A549 (cell line): Measurements from ENCODE around the gene GABBR2. TPM values are rescaled to one million over a fixed set of nuclear protein-coding genes. Genes with fewer than 3 reads are reported as not detected.

Experiments
- ATAC-seq, 2 experiments: fragments of 200-7000 bp in 1 of 2; fragments of >200 bp in 1 of 2; cut with Nextera tagmentation in 1 of 2; cut with Tn5 transposase in 1 of 2; 3 replicates each; pipeline versions ENCODE4 v1.8.0 to v1.9.1; 2018 to 2020; ENCODE audit warnings: mild to moderate bottlenecking in 1 of 2, moderate library complexity in 1 of 2
- CTCF ChIA-PET: fragments of 300-600 bp; sonication (Branson Sonifier 250); formaldehyde crosslinking; extraction: SDS; loops from one replicate; lab custom pipeline; 2021; ENCODE audit warnings: antibody characterized with exemption, inconsistent platforms; lab: Yijun Ruan, JAX
- POLR2A ChIA-PET: fragments of 350-600 bp; formaldehyde crosslinking; extraction: SDS; loops from one replicate; lab custom pipeline; 2021; ENCODE audit warnings: antibody characterized with exemption, inconsistent platforms; lab: Yijun Ruan, JAX
- DNase-seq, 2 experiments: peaks; one replicate each; pipeline versions ENCODE4 v3.0.0 to v3.0.0-alpha.2; 2011 to 2016; ENCODE audit warnings: low read depth in 1 of 2, low spot score in 1 of 2
- FAIRE-seq: peaks from 2 replicates; lab custom pipeline; 2011; peaks lifted over from hg19 to GRCh38; lab: Jason Lieb, UNC
- H3K27ac ChIP-seq, 2 experiments: fragments of >200 bp; sonication (Bioruptor Twin); formaldehyde crosslinking; 3 replicates each; pipeline ENCODE4 v1.5.1; 2016 to 2017
- H3K4me1 ChIP-seq: fragments of >200 bp; sonication (Bioruptor Twin); formaldehyde crosslinking; 3 replicates; pipeline ENCODE4 v1.6.1; 2016
- H3K4me2 ChIP-seq: fragments of >200 bp; sonication (Bioruptor Twin); formaldehyde crosslinking; 3 replicates; pipeline ENCODE4 v1.6.1; 2016
- H3K4me3 ChIP-seq: fragments of >200 bp; sonication (Bioruptor Twin); formaldehyde crosslinking; 3 replicates; pipeline ENCODE4 v1.5.1; 2016
- H3K9me3 ChIP-seq: fragments of >200 bp; sonication (Bioruptor Twin); formaldehyde crosslinking; 3 replicates; pipeline ENCODE4 v1.6.1; 2016
- BHLHE40 ChIP-seq: IDR thresholded peaks from 2 replicates; pipeline ENCODE4 v1.6.1; 2012; ENCODE audit warnings: low read depth, low read length, inconsistent platforms
- CBX2 ChIP-seq: fragments of 200-600 bp; sonication (generic); IDR thresholded peaks from 2 replicates; pipeline ENCODE4 v1.6.1; 2016; ENCODE audit warnings: low read depth, mild to moderate bottlenecking, borderline replicate concordance
- CBX8 ChIP-seq: fragments of 200-600 bp; sonication (generic); IDR thresholded peaks from 2 replicates; pipeline ENCODE4 v1.6.1; 2016
- FOXS1 ChIP-seq: fragments of 250-450 bp; sonication (Bioruptor Pico); IDR thresholded peaks from 2 replicates; pipeline ENCODE4 v1.5.0; 2020; ENCODE audit warnings: mild to moderate bottlenecking, moderate library complexity
- HEYL ChIP-seq: fragments of 250-450 bp; sonication (Bioruptor Pico); IDR thresholded peaks from 2 replicates; pipeline ENCODE4 v1.8.0; 2021; ENCODE audit warnings: mild to moderate bottlenecking, moderate library complexity
- HOXA7 ChIP-seq: fragments of 250-450 bp; sonication (Bioruptor Pico); IDR thresholded peaks from 2 replicates; pipeline ENCODE4 v1.5.0; 2020; ENCODE audit warnings: mild to moderate bottlenecking, moderate library complexity
- HOXB13 ChIP-seq: fragments of 250-450 bp; sonication (Bioruptor Pico); IDR thresholded peaks from 2 replicates; pipeline ENCODE4 v1.5.0; 2020; ENCODE audit warnings: low read depth, mild to moderate bottlenecking, moderate library complexity
- HOXB5 ChIP-seq: fragments of 250-450 bp; sonication (Bioruptor Pico); IDR thresholded peaks from 2 replicates; pipeline ENCODE4 v1.5.0; 2020; ENCODE audit warnings: mild to moderate bottlenecking, moderate library complexity
- JUN ChIP-seq, 2 experiments: fragments of >200 bp; sonication (Bioruptor Twin); formaldehyde crosslinking; IDR thresholded peaks; 2 replicates in 1 of 2; 3 replicates in 1 of 2; pipeline ENCODE4 v1.6.1; 2016 to 2017
- KDM1A ChIP-seq: fragments of 200-600 bp; sonication (generic); IDR thresholded peaks from 2 replicates; pipeline ENCODE4 v1.6.1; 2016; ENCODE audit warnings: low read depth, mild to moderate bottlenecking
- MAFK ChIP-seq: fragments of 450-650 bp; IDR thresholded peaks from 2 replicates; pipeline ENCODE4 v1.6.1; 2014; ENCODE audit not compliant: partially characterized antibody
- MAZ ChIP-seq: fragments of 150-350 bp; IDR thresholded peaks from 2 replicates; pipeline ENCODE4 v1.6.1; 2014; ENCODE audit warnings: antibody characterized with exemption, low read depth, low read length, borderline replicate concordance
- MYC ChIP-seq: IDR thresholded peaks from 2 replicates; pipeline ENCODE4 v1.6.1; 2012; ENCODE audit warnings: mild to moderate bottlenecking, inconsistent platforms, low read length, improper control_type of control experiment, borderline replicate concordance
- PBX3 ChIP-seq: IDR thresholded peaks from 2 replicates; pipeline ENCODE4 v1.6.1; 2012
- PHF8 ChIP-seq: fragments of 200-600 bp; sonication (generic); IDR thresholded peaks from 2 replicates; pipeline ENCODE4 v1.6.1; 2016; ENCODE audit warnings: low read depth, mild to moderate bottlenecking, antibody characterized with exemption, moderate library complexity, borderline replicate concordance
- POLR2AphosphoS2 ChIP-seq: conservative IDR thresholded peaks from 2 replicates; pipeline ENCODE4 v1.6.1; 2012; ENCODE audit warnings: low read length, improper control_type of control experiment, inconsistent platforms
- RARB ChIP-seq: fragments of 250-450 bp; sonication (Bioruptor Pico); IDR thresholded peaks from 2 replicates; pipeline ENCODE4 v1.8.0; 2021; ENCODE audit warnings: mild to moderate bottlenecking, moderate library complexity
- REST ChIP-seq: fragments of 200-600 bp; sonication (generic); IDR thresholded peaks from 2 replicates; pipeline ENCODE4 v1.6.1; 2016; ENCODE audit warnings: antibody characterized with exemption, mild to moderate bottlenecking, moderate library complexity
- RFX5 ChIP-seq: fragments of 450-650 bp; IDR thresholded peaks from 2 replicates; pipeline ENCODE4 v1.7.1; 2014; ENCODE audit warnings: antibody characterized with exemption, mild to moderate bottlenecking, moderate library complexity
- SMC3 ChIP-seq: fragments of >200 bp; sonication (Bioruptor Twin); formaldehyde crosslinking; IDR thresholded peaks from 3 replicates; pipeline ENCODE4 v1.6.1; 2018; ENCODE audit warnings: inconsistent platforms
- SREBF2 ChIP-seq: fragments of 450-650 bp; IDR thresholded peaks from 2 replicates; pipeline ENCODE4 v1.6.1; 2014; ENCODE audit warnings: mild to moderate bottlenecking, moderate library complexity
- ZNF302 ChIP-seq: fragments of 250-450 bp; sonication (Bioruptor Pico); IDR thresholded peaks from 2 replicates; pipeline ENCODE4 v1.9.0; 2021; ENCODE audit warnings: inconsistent platforms, mild to moderate bottlenecking, moderate library complexity
- ZSCAN20 ChIP-seq: fragments of 250-450 bp; sonication (Bioruptor Pico); IDR thresholded peaks from 2 replicates; pipeline ENCODE4 v1.8.0; 2022; ENCODE audit warnings: mild to moderate bottlenecking, moderate library complexity
- WGBS: methylation state at CpG from one replicate; pipeline ENCODE4 v1.1.6; 2017; ENCODE audit errors: missing lambda C conversion rate; 5-methylcytosine and 5-hydroxymethylcytosine counted together
- polyA plus RNA-seq, 4 experiments: library from polyadenylated mRNA; depleted of rRNA in 3 of 4; stranded (reverse); fragments of >200 nt; fragmentation: RNase III in 1 of 4; extraction: RNeasy Plus Mini Kit Qiagen cat#74134 plus additional on column Dnase treatment in 1 of 4; gene quantifications; 2 replicates in 3 of 4; 3 replicates in 1 of 4; pipeline ENCODE4 v1.2.3, GENCODE V29; 2011 to 2017

The GABBR2 gene
- polyA plus RNA-seq, 2 of the 4 experiments (the other 2 are of a cell fraction) = 0.08 to 0.57 TPM

- no peak for FAIRE-seq
- DNase-seq = no peak
- Histone ChIP-seq H3K4me2 (no peak overlapping the region), H3K9me3 (no peaks in the 10 kb centered on the region), H3K27ac (no peak overlapping the region), H3K4me1 (peaks cover 6% of the 10 kb centered on the region; the same call in 2 of the 3 replicates), H3K4me3 (no peak overlapping the region)
- ChIA-PET POLR2A (no interaction called here), CTCF (interaction anchor here (1.2 to 2.1 kb wide), 3 partner anchors 9 to 180 kb away, joined by 3 to 6 read pairs (median 4); no protein-coding TSS in a partner anchor)
- TF ChIP-seq ZSCAN20 (no peak), RARB (CRISPR knock-in tag) (no peak), JUN (IDR thresholded peaks at IDR 0.05) (no peak), CBX2 (no peak), SMC3 (no peak), SREBF2 (no peak), RFX5 (no peak), CBX8 (no peak), PHF8 (no peak), HOXB13 (CRISPR knock-in tag) (no peak), ZNF302 (no peak), MYC (no peak), POLR2AphosphoS2 (no peak), REST (no peak)
- no peak for ATAC-seq
- 45% methylated on average over 3 of the region's 3 CpGs for WGBS
These were observed 213.2 kb downstream of the GABBR2 start for GRCh38 chr9:98495530-98495929.

GRCh38 chr9:98494852-98495251 is 213.9 kb downstream of the GABBR2 start:
- ChIA-PET POLR2A (no interaction called here), CTCF (interaction anchor here (1.6 to 2.1 kb wide), 2 partner anchors 10 to 13 kb away, joined by 4 to 6 read pairs; no protein-coding TSS in a partner anchor)
- FAIRE-seq (no peak), DNase-seq (no peak), ATAC-seq (no peak)
- Histone ChIP-seq H3K27ac (no peak overlapping the region), H3K4me2 (no peak overlapping the region), H3K9me3 (no peaks in the 10 kb centered on the region), H3K4me3 (no peak overlapping the region), H3K4me1 (peaks cover 6% of the 10 kb centered on the region; the same call in 2 of the 3 replicates)
- no peak for TF ChIP-seq BHLHE40
- TF ChIP-seq KDM1A = no peak
- TF ChIP-seq HOXB5 (CRISPR knock-in tag) = no peak
- TF ChIP-seq PBX3 = no peak
- TF ChIP-seq MAZ = no peak
- no peak for TF ChIP-seq SMC3
- TF ChIP-seq FOXS1 (CRISPR knock-in tag) = no peak
- no peak for TF ChIP-seq HOXA7 (CRISPR knock-in tag)
- TF ChIP-seq MAFK = no peak
- no peak for TF ChIP-seq HEYL (CRISPR knock-in tag)
- no peak for TF ChIP-seq ZSCAN20
- WGBS = 82% methylated on average over 2 of the region's 2 CpGs
